Uterus (tissue), 2 donors: Measurements from ENCODE around the gene FERMT3.

Experiments used
- POLR2A ChIP-seq, 2 donors: fragments of 450-650 bp; IDR thresholded peaks; one replicate each; pipeline ENCODE4 v1.6.1; 2016; ENCODE audit warnings: antibody characterized with exemption in 2 of 2, mild to moderate bottlenecking in 1 of 2, moderate library complexity in 1 of 2
- TF ChIP-seq, protein P1 (sequence below), 4 experiments: fragments of 200-600 bp in 2 of 4; fragments of 450-650 bp in 2 of 4; sonication (generic) in 2 of 4; IDR thresholded peaks; one replicate each; pipeline ENCODE4 v1.5.1; 2016 to 2019; ENCODE audit warnings: antibody characterized with exemption in 4 of 4, mild to moderate bottlenecking in 2 of 4, moderate library complexity in 1 of 4

DNA sequence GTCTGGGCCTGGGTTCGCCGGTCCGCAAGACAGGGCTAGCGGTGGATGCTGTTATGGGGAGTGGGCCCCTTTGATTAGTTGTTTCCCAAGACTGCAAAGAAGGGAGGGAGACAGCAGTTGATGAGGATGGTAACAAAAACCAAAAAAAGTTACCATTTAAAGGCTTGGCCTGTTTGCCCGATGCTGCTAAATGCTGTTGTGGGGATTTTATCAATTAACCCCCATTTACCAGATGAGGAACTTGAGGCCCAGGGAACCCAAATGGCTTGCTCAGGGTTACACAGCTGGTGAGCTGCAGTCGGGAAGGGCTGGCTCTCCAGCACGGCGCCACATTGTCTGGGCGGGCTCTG lies 16.1 kb downstream of the FERMT3 start:
- TF ChIP-seq, protein P1, sequence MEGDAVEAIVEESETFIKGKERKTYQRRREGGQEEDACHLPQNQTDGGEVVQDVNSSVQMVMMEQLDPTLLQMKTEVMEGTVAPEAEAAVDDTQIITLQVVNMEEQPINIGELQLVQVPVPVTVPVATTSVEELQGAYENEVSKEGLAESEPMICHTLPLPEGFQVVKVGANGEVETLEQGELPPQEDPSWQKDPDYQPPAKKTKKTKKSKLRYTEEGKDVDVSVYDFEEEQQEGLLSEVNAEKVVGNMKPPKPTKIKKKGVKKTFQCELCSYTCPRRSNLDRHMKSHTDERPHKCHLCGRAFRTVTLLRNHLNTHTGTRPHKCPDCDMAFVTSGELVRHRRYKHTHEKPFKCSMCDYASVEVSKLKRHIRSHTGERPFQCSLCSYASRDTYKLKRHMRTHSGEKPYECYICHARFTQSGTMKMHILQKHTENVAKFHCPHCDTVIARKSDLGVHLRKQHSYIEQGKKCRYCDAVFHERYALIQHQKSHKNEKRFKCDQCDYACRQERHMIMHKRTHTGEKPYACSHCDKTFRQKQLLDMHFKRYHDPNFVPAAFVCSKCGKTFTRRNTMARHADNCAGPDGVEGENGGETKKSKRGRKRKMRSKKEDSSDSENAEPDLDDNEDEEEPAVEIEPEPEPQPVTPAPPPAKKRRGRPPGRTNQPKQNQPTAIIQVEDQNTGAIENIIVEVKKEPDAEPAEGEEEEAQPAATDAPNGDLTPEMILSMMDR (IDR thresholded peaks at IDR 0.05), result no peak
- TF ChIP-seq POLR2A (IDR thresholded peaks at IDR 0.05), result no peak
